IPS-18c (cell line): ENCODE data around the gene LAMB2.

Source experiments
- H3K4me3 ChIP-seq: 2 replicates; pipeline ENCODE4 v1.7.0; 2013; ENCODE audit warnings: low read depth, mild to moderate bottlenecking, low read length, moderate library complexity; ENCODE audit not compliant: insufficient read depth
- H3K9me3 ChIP-seq: one replicate; pipeline ENCODE4 v1.6.1; 2013; ENCODE audit warnings: mild to moderate bottlenecking, low read length, moderate library complexity; ENCODE audit not compliant: control insufficient read depth, insufficient read depth

The LAMB2 gene

GRCh38 chr3:49164983-49165720, 32.3 kb upstream of the LAMB2 start:
- peak overlapping the region; percentile 87 for H3K4me3 ChIP-seq

GRCh38 chr3:49163609-49164008, 30.8 kb upstream of the LAMB2 start:
- no peaks in the 10 kb centered on the region for H3K9me3 ChIP-seq
- no peak overlapping the region for H3K4me3 ChIP-seq

More at GRCh38 chr3:49164983-49165720, 32.3 kb upstream of the LAMB2 start:
- H3K9me3 ChIP-seq, result no peaks in the 10 kb centered on the region

GRCh38 chr3:49162751-49163419, 30.0 kb upstream of the LAMB2 start:
- no peak overlapping the region for H3K4me3 ChIP-seq
- no peaks in the 10 kb centered on the region for H3K9me3 ChIP-seq

GRCh38 chr3:49161808-49162530, 29.1 kb upstream of the LAMB2 start:
- Histone ChIP-seq H3K9me3 (no peaks in the 10 kb centered on the region), H3K4me3 (no peak overlapping the region)

GRCh38 chr3:49161197-49161596, 28.3 kb upstream of the LAMB2 start:
- Histone ChIP-seq H3K9me3 (no peaks in the 10 kb centered on the region), H3K4me3 (no peak overlapping the region)

GRCh38 chr3:49158792-49159191, 25.9 kb upstream of the LAMB2 start:
- no peak overlapping the region for H3K4me3 ChIP-seq
- no peaks in the 10 kb centered on the region for H3K9me3 ChIP-seq

GRCh38 chr3:49158103-49158709, 25.4 kb upstream of the LAMB2 start:
- H3K9me3 ChIP-seq, result no peaks in the 10 kb centered on the region

GRCh38 chr3:49157289-49157688, 24.4 kb upstream of the LAMB2 start:
- H3K4me3 ChIP-seq, result no peak overlapping the region

More at GRCh38 chr3:49158103-49158709, 25.4 kb upstream of the LAMB2 start:
- no peak overlapping the region for H3K4me3 ChIP-seq

GRCh38 chr3:49153349-49153912, 20.6 kb upstream of the LAMB2 start:
- Histone ChIP-seq H3K4me3 (no peak overlapping the region), H3K9me3 (no peaks in the 10 kb centered on the region)

More at GRCh38 chr3:49157289-49157688, 24.4 kb upstream of the LAMB2 start:
- H3K9me3 ChIP-seq, result no peaks in the 10 kb centered on the region

- H3K4me3 ChIP-seq, result no peak overlapping the region
- H3K9me3 ChIP-seq, result no peaks in the 10 kb centered on the region
Observed at GRCh38 chr3:49151610-49152009, 18.8 kb upstream of the LAMB2 start.

- H3K4me3 ChIP-seq, result no peak overlapping the region
- no peaks in the 10 kb centered on the region for H3K9me3 ChIP-seq
Observed at GRCh38 chr3:49148159-49148558, 15.3 kb upstream of the LAMB2 start.

GRCh38 chr3:49140080-49140479, 7.2 kb upstream of the LAMB2 start:
- Histone ChIP-seq H3K4me3 (no peak overlapping the region), H3K9me3 (no peaks in the 10 kb centered on the region)

- no peak overlapping the region for H3K4me3 ChIP-seq
- H3K9me3 ChIP-seq, result no peaks in the 10 kb centered on the region
Observed at GRCh38 chr3:49135499-49135898, 2.6 kb upstream of the LAMB2 start.

- Histone ChIP-seq H3K4me3 (no peak overlapping the region), H3K9me3 (no peaks in the 10 kb centered on the region)
Observed at GRCh38 chr3:49134471-49135265, 1.8 kb upstream of the LAMB2 start.

GRCh38 chr3:49133226-49133951, 539 bp upstream of the LAMB2 start:
- Histone ChIP-seq H3K9me3 (no peaks in the 10 kb centered on the region), H3K4me3 (peak overlapping the region; percentile 84)

GRCh38 chr3:49132073-49132436, 795 bp downstream of the LAMB2 start:
- peak overlapping the region; percentile 84 for H3K4me3 ChIP-seq
- H3K9me3 ChIP-seq, result no peaks in the 10 kb centered on the region
